ENCODE results near the gene INO80B. TPM values are rescaled to one million over a fixed set of nuclear protein-coding genes. Genes with fewer than 3 reads are reported as not detected.

The INO80B gene
- total and polyA plus RNA-seq, 10 donors = 9.0 to 50.3 (median 33.4) TPM

GRCh38 chr2:74502147-74502719 is 47.3 kb downstream of the INO80B start:
- DNase-seq = peak; percentile 72
- peaks cover 9 to 72% (median 41%) of the 10 kb centered on the region in 7 donors for H3K27me3 ChIP-seq (replicated peaks in 1 of 7)
- WGBS, 5 donors = 10 to 24% (median 14%) methylated on average over 32 of the region's 32 CpGs
- no peaks in the 10 kb centered on the region for H3K9me3 ChIP-seq
- peak overlapping the region; percentile 41 to 90 (median 54) for H3K4me3 ChIP-seq
- TF ChIP-seq CTCF (IDR thresholded peaks at IDR 0.05 in 8 of 11, conservative IDR thresholded peaks at IDR 0.05 in 3 of 11) (no peak), POLR2AphosphoS5 (IDR thresholded peaks at IDR 0.05) (peak in 2 of 3 donors; percentile 22), POLR2A (IDR thresholded peaks at IDR 0.05) (no peak)
- peak overlapping the region; percentile 41 to 86 (median 71) for H3K27ac ChIP-seq
- intact Hi-C loops (cut with DNase I; ENCODE audit: low total_unique reads) = loop anchor here (5.0 kb wide), 1 partner anchor 85 kb away; no protein-coding TSS in a partner anchor
- H3K4me1 ChIP-seq = peaks cover 40 to 90% (median 82%) of the 10 kb centered on the region in 6 donors
- peaks cover 0 to 23% (median 16%) of the 10 kb centered on the region in 6 donors for H3K36me3 ChIP-seq

- peak; percentile 93 for DNase-seq
- intact Hi-C loops (cut with DNase I; ENCODE audit: low total_unique reads) = loop anchor here (5.0 kb wide), 1 partner anchor 84 kb away; no protein-coding TSS in a partner anchor
- Histone ChIP-seq H3K4me3 (peak overlapping the region; percentile 41 to 90 (median 54)), H3K36me3 (peaks cover 0 to 23% (median 16%) of the 10 kb centered on the region in 6 donors), H3K9me3 (no peaks in the 10 kb centered on the region), H3K27ac (peak overlapping the region; percentile 41 to 86 (median 71)), H3K27me3 (replicated peaks in 1 of 7) (peaks cover 9 to 66% (median 39%) of the 10 kb centered on the region in 7 donors), H3K4me1 (peaks cover 35 to 84% (median 76%) of the 10 kb centered on the region in 6 donors)
- WGBS, 5 donors = 1 to 2% (median 1%) methylated on average over 44 to 67 of the region's 67 CpGs
- TF ChIP-seq CTCF (IDR thresholded peaks at IDR 0.05 in 8 of 11, conservative IDR thresholded peaks at IDR 0.05 in 3 of 11) (peak in 1 of 11 experiments; percentile 16), POLR2A (IDR thresholded peaks at IDR 0.05) (peak in 1 of 3 donors; percentile 17), POLR2AphosphoS5 (IDR thresholded peaks at IDR 0.05) (peak; percentile 73 to 85 (median 78))
These were observed 48.0 kb downstream of the INO80B start for GRCh38 chr2:74502720-74503505.

- no peak for TF ChIP-seq POLR2A (IDR thresholded peaks at IDR 0.05)
- peak; percentile 74 for DNase-seq
- H3K27me3 ChIP-seq (replicated peaks in 1 of 7) = peaks cover 9 to 57% (median 31%) of the 10 kb centered on the region in 7 donors
- H3K36me3 ChIP-seq = peaks cover 0 to 23% (median 16%) of the 10 kb centered on the region in 6 donors
- H3K4me1 ChIP-seq = peaks cover 29 to 83% (median 74%) of the 10 kb centered on the region in 6 donors
- WGBS, 5 donors = 48 to 61% (median 56%) methylated on average over 42 to 45 of the region's 45 CpGs
- H3K4me3 ChIP-seq = peak overlapping the region; percentile 41 to 90 (median 54)
- peak overlapping the region; percentile 41 to 86 (median 71) for H3K27ac ChIP-seq
- H3K9me3 ChIP-seq = no peaks in the 10 kb centered on the region
- intact Hi-C loops (cut with DNase I; ENCODE audit: low total_unique reads) = loop anchor here (5.0 kb wide), 1 partner anchor 84 kb away; no protein-coding TSS in a partner anchor
These were observed 48.9 kb downstream of the INO80B start for GRCh38 chr2:74503506-74504475.

GRCh38 chr2:74504591-74504990 is 49.7 kb downstream of the INO80B start:
- 91 to 96% (median 95%) methylated on average over 3 of the region's 3 CpGs for WGBS, 5 donors
- TF ChIP-seq POLR2A (IDR thresholded peaks at IDR 0.05) = no peak
- TF ChIP-seq CTCF (IDR thresholded peaks at IDR 0.05 in 8 of 11, conservative IDR thresholded peaks at IDR 0.05 in 3 of 11) = no peak
- TF ChIP-seq POLR2AphosphoS5 (IDR thresholded peaks at IDR 0.05) = no peak
- Histone ChIP-seq H3K4me1 (peaks cover 21 to 75% (median 66%) of the 10 kb centered on the region in 6 donors), H3K36me3 (peaks cover 0 to 23% (median 16%) of the 10 kb centered on the region in 6 donors), H3K9me3 (no peaks in the 10 kb centered on the region), H3K27ac (no peak overlapping the region), H3K4me3 (peak overlapping the region in 1 of 8 donors; percentile 90), H3K27me3 (replicated peaks in 1 of 7) (peaks cover 6 to 49% (median 23%) of the 10 kb centered on the region in 7 donors)
- intact Hi-C loops (cut with DNase I; ENCODE audit: low total_unique reads) = loop anchor here (5.0 kb wide), 1 partner anchor 83 kb away; no protein-coding TSS in a partner anchor
- DNase-seq = peak; percentile 39
